HTR-8/SVneo (cell line): Measurements from ENCODE around the gene CCDC141.

Source experiments
- DNase-seq: peaks from one replicate; pipeline ENCODE4 v3.0.0; 2011; ENCODE audit warnings: low spot score, mixed read lengths; ENCODE audit not compliant: insufficient read length
- FAIRE-seq: peaks from 2 replicates; lab custom pipeline; 2011; peaks lifted over from hg19 to GRCh38; lab: Jason Lieb, UNC

Gene CCDC141

DNA sequence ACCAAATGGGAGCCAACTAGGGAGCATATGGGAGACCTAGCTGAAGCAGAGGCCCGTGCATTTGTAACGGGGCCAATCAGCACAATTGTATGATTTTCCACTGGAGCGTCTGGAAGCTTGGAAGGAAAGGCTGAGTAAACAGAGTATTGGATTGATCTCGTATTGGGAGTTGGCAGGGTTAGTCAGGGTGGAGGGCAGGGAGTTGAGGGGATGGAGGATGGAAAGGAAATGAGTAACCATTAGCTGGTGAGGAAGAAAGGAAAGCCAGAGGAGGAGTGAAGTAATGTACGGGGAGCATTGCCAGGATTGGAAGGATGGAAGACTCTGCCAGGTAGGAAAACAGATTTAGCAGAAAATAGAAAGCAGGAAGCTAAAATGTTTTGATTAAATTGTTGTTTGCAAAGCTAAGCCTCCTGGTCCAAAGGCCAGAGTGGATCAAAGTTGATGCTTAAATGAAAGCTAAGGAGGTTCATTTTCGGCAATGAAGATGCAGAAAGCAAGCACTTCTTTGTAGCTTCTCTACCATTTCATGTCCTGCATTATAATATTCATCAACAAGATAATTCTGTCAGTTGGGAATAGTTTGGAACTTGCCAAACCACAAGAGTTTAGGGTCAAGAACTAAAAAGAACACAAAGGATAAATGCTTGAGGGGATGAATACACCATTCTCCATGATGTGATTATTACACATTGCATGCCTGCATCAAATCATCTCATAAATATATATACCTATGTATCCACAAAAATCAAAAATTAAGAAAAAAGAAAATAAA, 167.1 kb downstream of the CCDC141 start:
- DNase-seq (no peak), FAIRE-seq (no peak)

DNA sequence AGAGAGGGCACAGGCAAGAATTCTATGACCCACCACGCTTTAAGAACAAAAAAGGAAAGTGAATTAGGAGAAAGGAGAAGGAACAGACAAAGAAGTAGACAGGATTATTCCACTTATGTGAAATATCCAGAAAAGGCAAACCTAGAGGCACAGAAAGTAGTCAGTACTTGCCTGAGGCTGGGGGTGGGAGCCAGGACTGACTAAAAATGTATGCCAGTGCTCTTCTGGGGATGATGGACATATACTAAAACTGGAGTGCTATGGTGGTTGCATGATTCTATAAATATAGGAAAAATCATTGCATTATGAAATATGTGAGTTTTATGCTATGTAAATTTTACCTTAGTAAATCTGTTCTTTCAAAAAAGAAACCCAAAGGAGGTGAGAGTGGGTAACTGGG, 168.9 kb downstream of the CCDC141 start:
- no peak for DNase-seq
- no peak for FAIRE-seq

- FAIRE-seq (no peak), DNase-seq (no peak)
Measured at GRCh38 chr2:178880257-178880656, 169.7 kb downstream of the CCDC141 start.

DNA sequence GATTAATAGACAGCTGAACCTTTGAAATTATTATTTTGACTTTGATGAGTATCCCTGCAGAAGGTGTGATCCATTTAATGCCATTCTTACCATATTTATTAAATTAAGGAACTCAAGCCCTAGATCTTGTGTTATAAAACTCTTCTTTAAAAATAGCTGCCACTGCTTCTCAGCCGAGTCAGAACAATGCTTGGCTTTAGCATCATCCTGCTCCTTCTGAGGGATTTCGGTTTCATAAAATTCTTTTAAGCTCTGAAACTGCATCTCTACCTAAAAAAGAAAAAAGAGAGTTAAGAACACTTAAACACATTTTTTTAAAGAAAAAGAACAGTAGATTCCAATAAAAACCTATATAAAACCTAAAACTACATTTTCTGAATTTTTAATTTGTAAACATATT, 172.1 kb downstream of the CCDC141 start:
- DNase-seq (no peak), FAIRE-seq (no peak)

DNA sequence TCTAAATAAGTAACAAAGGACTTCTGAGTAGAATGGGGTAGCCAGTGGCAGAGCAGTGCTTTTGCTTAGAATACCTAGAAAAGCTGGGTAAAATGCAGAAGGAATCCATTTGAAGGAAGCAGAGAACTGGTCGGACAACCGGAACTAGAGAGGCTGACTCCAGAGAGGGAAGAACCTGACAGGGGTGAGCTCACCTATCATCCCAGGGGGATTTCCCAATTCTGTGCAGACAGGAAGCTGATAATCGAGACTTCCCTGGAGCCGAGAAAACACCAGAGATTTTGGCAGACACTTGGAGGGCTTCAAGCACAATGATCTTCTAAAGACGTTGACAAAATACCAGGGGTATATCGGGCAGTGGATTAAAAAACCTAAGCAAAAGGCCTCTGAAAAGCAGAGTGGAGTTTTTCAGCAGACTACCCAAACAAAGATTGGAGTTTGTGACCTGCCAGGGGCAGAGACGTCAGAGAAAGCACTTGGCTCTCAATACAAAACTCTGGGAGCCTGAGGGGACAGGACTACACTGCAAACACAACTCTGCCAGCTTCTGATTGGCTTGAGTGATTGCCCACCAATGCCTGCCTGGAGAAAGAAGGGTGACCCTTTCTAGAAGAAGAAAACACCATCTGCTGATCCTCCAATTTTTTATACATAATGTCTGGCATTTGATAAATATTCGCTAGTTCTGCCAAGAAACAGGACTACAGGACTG, 175.3 kb downstream of the CCDC141 start:
- FAIRE-seq, result no peak
- DNase-seq, result no peak

- no peak for FAIRE-seq
Measured at GRCh38 chr2:178873912-178874311, 176.0 kb downstream of the CCDC141 start.

GRCh38 chr2:178871536-178871935, 178.4 kb downstream of the CCDC141 start:
- no peak for FAIRE-seq
- DNase-seq, result no peak

More at GRCh38 chr2:178873912-178874311, 176.0 kb downstream of the CCDC141 start:
- no peak for DNase-seq

DNA sequence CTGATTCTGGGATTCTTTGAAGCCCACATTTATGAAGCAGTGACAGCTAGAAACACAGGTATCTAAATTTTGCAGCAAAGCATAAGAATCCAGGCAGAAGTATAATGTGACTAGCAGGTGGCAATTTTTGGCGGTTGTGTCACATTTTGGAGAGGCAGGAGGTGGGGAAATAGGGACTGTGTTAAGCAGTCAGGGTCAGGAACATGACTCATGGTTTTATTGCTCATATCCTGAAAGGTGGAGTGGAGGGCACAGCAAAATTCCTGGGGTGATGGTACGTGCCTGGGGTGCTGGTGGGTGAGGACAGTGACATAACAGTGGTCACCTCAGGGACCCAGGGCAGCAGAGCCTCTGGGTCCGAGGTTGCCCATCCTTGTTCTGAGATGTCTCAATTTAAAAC, 179.2 kb downstream of the CCDC141 start:
- FAIRE-seq (no peak), DNase-seq (no peak)

DNA sequence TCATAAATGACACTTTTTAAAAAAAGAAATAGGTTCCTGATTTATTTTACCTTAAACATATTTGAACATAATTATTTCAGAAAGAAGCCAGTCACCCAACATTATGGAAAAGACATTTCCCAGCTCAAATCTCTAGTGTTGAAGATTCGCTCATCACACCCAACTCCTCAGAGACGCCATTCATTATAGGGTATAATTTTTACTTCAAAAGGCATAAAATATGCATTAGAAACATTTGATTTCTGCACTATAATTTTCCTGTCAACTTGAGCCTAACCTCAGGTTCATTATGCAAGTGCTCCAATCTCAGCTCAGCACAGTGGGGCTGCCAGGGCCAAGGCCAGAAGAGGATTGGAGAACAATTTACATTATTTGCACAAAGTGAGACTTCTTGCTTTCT, 183.9 kb downstream of the CCDC141 start:
- FAIRE-seq, result no peak
- no peak for DNase-seq

DNA sequence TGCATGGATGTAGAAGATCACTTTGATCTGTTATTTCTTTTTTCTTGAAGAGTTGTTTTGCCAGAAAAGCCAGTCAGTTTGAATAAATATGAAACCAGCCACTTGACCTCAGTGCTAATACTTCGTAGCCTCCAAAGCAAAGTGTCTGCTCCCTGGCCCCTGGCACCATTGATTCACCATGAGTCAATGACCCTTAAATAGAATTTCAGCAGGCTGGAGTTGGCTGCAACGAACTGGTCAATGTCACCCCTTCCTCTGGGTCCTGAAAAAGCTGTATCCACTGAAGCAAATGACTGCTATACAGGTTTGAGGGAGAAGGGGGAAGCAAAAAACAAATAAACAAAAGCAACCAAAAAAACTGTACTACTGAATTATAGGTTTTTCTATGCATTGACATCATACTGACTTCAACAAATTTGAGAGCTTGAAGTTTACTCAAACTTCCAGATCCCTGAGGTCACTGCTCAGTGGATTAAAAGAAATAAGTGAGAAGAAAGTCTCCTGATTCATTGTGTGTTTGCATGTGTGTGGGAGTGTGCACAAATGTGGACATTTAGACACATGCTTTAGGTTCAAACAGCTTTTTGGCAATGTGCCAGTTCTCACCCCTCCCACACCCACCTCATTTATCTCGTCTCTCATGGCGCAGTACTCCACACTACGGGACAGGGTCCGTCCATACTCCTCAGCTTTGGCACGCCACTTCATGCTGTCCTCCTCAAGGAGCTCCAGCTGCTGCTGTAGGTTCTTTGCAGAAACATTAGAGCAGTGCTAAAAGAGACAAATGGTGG, 184.6 kb downstream of the CCDC141 start:
- DNase-seq, result no peak
- FAIRE-seq, result no peak

- FAIRE-seq (no peak), DNase-seq (no peak)
Measured at GRCh38 chr2:178863856-178864620, 185.9 kb downstream of the CCDC141 start.

- DNase-seq (no peak), FAIRE-seq (no peak)
Measured at GRCh38 chr2:178863130-178863855, 186.6 kb downstream of the CCDC141 start.

DNA sequence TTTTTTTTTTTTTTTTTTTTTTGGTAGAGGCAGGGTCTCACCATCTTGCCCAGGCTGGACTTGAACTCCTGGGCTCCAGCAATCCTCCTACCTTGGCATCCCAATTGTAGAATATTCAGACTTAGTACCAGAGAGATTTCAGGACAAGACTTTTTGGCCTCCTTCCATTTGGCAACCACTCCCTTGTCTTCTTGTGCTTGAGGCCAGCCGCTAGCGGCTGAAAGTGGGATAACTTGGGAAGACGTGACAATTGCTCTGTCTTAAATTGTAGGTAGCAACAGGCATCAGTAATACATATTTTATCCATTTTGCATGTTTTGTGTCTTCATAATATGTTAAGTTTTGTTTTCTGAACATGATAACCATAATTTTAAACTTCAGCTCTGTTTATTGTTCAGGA, 189.4 kb downstream of the CCDC141 start:
- FAIRE-seq (no peak), DNase-seq (no peak)

DNA sequence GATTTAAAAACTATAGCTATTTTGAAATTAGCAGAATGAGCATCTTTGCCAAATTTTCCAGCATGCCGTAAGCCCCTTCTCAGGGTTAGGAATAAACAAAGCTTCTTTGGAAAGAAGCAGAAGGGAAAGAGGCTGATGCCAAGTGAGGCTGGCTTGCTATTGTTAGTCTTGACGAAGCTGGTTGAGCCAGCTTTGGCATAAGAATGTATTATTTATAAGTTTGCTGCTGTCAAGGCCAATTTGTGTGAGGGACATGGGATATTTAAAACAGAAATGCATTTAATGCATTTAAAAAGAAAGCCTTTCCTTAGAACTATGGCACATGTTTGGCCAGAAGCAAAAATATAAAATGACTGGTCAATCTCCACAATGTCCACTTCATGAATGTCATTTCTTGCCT, 190.2 kb downstream of the CCDC141 start:
- DNase-seq (no peak), FAIRE-seq (no peak)

DNA sequence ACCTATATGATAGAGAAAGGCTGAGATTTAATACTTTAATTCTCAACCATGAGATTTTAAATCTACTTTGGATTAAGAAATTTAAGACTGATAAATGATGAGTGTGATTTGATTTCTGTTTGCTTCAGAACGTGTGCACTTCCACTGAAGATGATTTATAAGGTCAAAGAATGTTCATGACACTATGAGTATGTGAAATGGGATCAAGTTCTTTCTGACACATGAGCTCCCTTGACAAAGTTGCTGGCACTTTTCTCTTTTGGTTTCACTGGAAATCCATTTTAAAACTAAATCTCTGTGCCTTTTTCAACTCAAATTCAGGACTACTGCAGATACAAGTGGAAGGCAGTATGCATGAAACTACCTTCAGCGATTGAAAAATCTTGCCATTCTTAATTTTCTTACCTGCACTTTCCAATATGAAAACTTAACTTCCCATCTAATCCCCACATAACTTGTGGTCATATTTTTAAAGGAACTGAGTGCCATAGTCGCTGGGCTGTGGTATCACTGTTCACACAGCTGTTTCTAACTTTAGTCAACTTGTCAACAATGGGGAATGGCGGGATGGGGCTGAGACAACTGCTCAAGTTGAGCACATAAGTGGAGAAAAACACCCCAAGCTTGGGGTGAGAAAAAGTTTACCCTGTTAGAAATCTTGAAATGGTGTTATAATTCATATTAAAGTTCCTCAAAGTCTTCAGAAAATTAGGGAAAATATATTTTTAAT, 190.9 kb downstream of the CCDC141 start:
- DNase-seq, result no peak
- no peak for FAIRE-seq

- no peak for DNase-seq
- no peak for FAIRE-seq
Measured at GRCh38 chr2:178855151-178855550, 194.8 kb downstream of the CCDC141 start.

GRCh38 chr2:178848335-178848734, 201.6 kb downstream of the CCDC141 start:
- DNase-seq (no peak), FAIRE-seq (no peak)

- no peak for DNase-seq
- FAIRE-seq, result no peak
Measured at GRCh38 chr2:178846458-178846802, 203.5 kb downstream of the CCDC141 start.
